HG02852 (cell line): ENCODE measurements around the gene HACD2.

Experiments
- ATAC-seq: cut with Tn5 transposase; IDR thresholded peaks from one replicate; pipeline ENCODE4 v1.9.1; 2021; ENCODE audit warnings: mild to moderate bottlenecking, moderate library complexity; ENCODE audit not compliant: unreplicated experiment

The HACD2 gene

GRCh38 chr3:123584988-123585937 lies at the start of gene HACD2:
HACD2 (minus strand) TSS chr3:123585053; CDS start chr3:123585027, 26 bp downstream.
- peak; percentile 91 for ATAC-seq

GRCh38 chr3:123634149-123635051 lies 49.5 kb upstream of the HACD2 start:
- ATAC-seq: no peak

- ATAC-seq: no peak
Measured at GRCh38 chr3:123633530-123633929, 48.7 kb upstream of the HACD2 start.

GRCh38 chr3:123632161-123632655 lies 47.4 kb upstream of the HACD2 start:
- no peak for ATAC-seq

GRCh38 chr3:123629747-123630047 lies 44.8 kb upstream of the HACD2 start:
- ATAC-seq: no peak

- ATAC-seq: no peak
Measured at GRCh38 chr3:123628996-123629746, 44.3 kb upstream of the HACD2 start.

GRCh38 chr3:123627673-123628670 lies 43.1 kb upstream of the HACD2 start:
- ATAC-seq: no peak

GRCh38 chr3:123626881-123627280 lies 42.0 kb upstream of the HACD2 start:
- no peak for ATAC-seq

- no peak for ATAC-seq
Measured at GRCh38 chr3:123624302-123624701, 39.4 kb upstream of the HACD2 start.

- no peak for ATAC-seq
Measured at GRCh38 chr3:123623346-123623880, 38.6 kb upstream of the HACD2 start.

GRCh38 chr3:123622766-123623165 lies 37.9 kb upstream of the HACD2 start:
- no peak for ATAC-seq

GRCh38 chr3:123621850-123622189 lies 37.0 kb upstream of the HACD2 start:
- no peak for ATAC-seq

- no peak for ATAC-seq
Measured at GRCh38 chr3:123621186-123621849, 36.5 kb upstream of the HACD2 start.

GRCh38 chr3:123620343-123620742 lies 35.5 kb upstream of the HACD2 start:
- no peak for ATAC-seq

- ATAC-seq: no peak
Measured at GRCh38 chr3:123618768-123619484, 34.1 kb upstream of the HACD2 start.

- no peak for ATAC-seq
Measured at GRCh38 chr3:123618076-123618708, 33.3 kb upstream of the HACD2 start.

- ATAC-seq: no peak
Measured at GRCh38 chr3:123616593-123616992, 31.7 kb upstream of the HACD2 start.

GRCh38 chr3:123613543-123613942 lies 28.7 kb upstream of the HACD2 start:
- ATAC-seq: no peak
